Measurements from ENCODE around the gene CLCF1.
A peak's percentile ranks its signal among the peaks of the same experiment; 100 is the strongest.

CLCF1 gene

DNA sequence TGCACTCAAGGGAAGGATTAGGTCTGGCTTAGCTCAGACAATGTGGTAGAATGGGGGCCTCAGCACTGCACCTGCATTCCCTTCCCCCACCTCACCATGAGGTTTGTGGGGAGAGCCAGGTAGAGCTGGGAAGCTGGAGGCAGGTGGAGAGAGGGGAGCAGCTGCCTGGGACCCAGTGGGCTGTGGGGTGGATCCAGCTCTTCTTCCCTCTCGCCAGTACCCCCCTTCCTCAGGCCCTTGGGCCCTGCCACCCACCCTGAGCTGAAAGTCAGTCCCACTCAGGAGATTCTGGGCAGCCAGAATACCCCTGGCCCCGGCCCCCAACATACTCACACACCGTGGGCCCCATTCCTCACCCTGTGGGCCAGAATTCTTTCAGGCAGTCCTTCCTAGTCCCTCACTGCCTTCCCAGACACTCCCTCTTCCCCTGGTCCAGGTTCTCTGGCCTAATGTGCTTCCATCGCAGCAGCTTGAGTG, 17.0 kb downstream of the CLCF1 start:
- DNase-seq (ENCODE audit: low read depth), result no peak

DNA sequence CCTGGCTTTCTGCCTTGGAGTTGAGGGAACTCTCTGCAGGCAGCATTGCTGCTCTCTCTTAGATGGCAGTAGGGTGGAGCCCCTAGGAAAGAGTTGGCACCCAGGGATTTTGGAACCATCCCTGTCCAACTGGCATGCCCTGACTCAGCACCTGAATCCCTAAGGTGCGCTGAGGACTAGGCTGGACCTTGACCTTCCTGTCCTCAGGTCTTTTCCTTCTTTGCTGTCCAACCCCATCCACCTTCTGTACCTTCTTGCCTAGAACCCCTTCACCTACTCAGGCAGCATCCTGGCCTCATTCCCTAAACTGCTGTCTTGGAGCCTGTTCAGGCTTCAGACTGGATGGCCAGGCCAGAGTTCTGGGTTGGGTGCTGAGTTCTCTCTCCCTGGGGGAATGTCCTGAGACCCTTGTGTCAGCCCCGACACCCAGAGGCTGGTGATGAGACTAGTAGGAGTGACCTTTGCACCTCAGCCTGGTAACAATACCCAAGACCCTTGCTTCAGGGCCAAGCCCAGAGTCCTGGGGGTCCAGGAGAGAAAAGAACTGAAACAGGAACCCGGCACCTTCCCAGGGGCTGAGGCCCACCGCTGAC, 17.5 kb downstream of the CLCF1 start:
- no peak for DNase-seq (ENCODE audit: low read depth)

DNA sequence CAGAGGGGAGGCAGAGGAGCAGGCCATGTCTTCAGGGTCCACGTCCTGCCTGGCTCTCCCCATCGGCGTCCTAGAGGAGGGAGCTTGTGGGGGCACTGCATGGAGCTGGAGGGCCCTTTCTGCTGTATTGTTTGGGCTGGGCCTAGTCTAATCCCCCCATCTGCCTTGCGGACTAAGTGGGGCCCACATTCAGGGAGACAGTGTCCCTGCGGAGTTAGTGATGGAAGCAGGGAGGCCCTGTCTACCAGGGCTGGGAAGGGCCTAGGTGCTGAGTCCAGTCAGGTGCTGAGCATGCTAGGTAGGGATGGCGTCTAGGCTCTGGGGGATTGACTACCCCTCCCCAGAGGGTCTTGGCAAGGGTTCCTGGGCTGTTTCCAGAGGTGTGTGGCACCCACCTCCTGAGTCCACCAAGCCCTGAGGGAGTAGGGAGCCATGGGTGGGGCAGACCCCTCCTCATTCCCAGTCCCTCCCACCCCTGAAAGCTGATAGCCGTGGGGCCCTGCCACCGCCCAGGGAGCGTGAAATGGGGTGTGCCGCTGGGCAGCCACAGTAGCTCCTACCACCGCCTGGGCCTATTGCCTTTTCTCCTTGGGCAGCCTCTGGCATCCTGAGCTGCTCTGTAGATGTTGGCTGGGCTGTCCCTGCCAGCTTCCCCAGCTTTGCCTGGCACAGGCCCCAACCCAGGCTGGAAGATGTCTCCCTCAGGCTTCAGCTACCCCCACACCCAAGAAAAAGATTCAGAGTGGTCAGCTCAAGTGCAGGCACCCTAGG, 18.2 kb downstream of the CLCF1 start:
- no peak for DNase-seq (ENCODE audit: low read depth)

DNA sequence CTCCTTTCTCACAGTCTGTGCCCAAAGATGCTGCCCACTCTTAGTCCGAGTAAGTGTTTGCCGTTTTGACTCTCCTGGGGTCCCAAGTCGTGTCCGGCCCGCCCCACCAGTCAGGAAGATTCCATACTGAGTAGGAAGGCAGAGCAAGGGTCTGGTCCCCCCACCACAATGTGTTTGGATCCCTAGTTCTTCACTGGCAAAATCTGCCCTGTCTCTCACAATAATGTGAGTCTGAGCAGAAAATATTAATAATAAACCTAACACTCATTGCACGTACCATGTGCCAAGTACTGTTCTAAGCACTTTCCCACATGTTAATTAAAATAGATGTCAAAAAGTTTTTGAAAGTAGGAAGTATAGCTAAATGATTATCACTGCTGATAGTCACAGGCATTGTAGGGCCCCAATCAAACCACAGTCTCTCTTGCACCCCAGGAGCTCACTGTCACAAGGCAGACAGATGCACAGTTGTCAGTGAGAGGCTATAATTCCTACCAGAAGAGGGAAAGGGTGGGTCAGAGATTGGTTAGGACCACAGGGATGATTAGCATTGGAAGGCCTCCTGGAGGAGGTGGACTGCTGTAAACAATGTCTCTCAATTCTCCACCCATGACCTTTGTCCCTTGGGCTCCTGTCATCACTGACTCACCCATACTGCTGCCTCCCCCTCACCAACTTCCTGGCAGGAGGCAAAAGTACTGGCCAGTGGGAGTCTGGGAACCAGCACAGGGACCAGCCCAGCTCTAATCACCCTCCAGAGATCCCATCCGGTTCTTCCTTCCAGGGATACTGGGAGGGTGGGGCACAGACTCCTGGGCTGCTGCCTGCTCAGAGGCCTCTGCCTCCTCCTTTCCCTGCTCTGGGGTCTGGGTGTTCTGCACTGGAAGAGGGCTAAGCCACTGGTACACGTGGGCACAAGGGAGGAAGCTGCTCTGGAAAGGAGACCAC, 19.0 kb downstream of the CLCF1 start:
- DNase-seq (ENCODE audit: low read depth), result no peak

DNA sequence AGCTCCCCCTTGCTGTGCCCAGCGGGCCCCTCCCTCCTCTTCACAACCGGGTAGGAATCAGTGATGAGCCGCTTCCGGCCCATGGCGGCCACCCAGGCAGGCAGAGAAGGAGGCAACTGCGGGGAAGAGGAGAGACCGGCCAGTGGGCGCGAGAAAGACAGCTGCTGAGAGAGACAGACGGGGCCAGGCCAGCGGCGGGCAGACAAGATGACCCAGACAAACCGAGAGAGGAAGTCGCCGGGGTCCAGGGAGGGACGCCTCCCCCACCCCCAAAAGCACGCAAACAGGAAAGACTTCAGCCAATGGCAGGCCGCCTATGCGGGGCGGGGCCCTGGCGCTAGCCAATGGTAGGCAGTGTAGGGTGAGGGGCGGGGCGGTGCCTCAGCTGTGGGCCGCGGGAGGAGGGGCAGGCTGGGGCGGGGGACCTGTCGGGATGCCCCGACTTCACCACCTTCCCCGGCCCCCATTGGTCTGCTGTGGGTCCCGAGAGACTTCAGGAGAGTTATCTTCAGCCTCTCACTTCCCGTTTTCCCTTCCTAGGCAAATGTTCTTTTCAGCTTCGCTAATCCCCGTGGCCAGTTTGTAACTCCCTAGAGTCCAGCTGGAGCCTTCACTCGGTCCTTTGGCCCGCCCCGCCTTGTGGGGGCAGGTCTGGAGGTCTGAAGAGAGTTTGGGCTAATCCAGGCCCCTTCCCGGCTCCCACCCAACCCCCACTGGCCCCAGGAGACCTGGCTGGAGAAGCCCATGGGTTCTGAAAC, 19.9 kb downstream of the CLCF1 start, which contains the start of gene POLD4:
Gene POLD4 (minus strand): TSS at position 230 of the 758 bp plus-strand sequence. CDS start 147 bp downstream, at position 83.
- DNase-seq (ENCODE audit: low read depth), result peak; percentile 95

DNA sequence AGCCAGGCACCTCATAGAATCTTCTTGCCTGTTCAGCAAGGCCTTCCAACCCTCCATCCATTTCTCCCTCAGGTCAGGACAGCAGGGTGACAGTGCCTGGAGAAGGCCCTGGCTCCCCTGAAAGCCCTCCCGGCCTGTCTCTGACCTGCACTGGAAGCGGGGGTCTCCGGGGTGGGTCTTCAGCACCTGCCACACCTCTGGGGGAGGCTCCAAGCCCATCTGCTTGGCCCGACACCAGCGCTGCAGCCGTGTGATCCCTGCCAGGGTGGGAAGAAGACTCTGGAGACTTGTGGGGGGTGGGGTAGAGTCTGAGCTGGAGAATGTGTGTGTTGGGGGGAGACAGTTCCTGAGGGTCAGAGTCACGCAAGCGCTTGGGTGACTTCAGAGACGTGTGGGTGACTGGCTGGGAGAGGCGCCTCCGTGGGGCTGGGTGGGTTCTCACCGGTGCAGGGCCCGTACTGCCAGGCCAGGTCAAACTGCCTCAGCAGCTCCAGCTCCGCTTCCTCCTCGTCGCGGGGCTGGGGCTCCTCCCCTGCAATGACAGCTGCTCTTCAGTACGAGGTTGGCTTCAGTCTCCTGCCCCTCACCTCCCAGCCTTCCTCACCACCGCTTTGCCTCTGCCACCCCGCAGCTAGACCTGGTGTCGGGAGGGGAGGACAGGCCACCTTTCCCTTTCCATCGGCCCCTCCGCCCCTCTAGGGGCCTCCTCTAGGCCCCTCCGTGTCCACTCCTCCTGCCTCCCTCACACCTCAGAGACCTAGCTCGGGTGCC, 20.7 kb downstream of the CLCF1 start:
- no peak for DNase-seq (ENCODE audit: low read depth)

DNA sequence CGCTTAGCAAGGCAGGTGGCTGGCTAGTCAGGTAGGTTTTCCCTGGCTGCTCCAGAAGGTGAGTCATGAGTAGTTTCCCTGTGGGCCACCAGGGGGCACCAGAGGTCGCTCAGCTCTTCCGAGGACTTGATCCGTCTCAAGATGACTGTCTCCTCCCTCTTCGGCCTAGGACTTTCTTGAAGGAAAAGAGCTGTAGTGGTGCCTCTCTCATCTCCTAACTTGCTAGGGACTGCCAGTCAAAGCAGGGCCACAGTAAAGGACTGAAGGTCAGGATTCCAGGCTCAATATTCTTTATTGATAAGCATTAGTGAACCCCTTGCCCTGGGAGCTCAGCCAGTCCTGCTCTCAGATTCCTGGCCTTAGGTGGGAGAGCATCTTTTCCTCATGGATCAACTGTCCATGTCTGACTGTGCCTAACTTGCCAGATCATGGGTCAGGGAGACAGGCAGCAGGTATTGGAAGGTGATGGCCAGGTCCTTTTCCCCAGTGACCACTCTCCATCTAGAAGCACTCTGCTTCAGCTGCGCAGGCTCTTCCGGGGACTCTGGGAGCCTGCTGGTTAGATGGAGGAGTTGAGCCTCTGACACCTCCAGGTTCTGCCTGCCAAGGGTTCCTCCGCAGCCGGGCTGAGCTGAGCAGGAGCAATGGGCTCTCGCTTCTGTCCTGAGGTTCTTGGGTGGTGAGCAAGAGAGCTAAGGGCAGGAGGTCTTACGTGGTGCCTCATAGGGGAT, 22.0 kb downstream of the CLCF1 start:
- DNase-seq (ENCODE audit: low read depth), result peak; percentile 57

DNA sequence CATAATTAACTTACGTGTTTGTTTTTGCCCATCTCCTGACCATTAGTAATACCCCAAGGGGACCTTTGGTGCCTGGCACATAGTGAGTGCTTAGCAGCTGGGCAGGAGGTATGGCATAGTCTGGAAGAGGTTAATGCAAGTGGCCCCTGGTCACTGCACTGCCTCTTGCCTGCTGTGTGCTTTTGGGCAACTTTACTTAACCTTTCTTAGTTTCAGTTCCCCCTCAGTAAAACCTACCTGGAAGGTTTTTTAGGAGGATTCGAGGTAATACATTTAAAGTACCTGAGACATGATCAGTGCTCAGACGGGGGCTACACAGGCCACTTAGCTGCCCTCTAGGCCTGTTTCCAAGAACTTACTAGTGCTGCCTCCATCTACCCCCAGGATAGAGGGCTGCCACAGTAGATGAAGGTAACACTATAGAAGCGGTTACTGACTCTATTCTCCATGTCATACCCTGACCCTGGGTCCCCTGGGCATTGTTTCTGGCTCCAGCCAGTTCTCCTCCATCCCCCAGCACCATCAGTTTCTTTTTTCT, 23.4 kb downstream of the CLCF1 start:
- DNase-seq (ENCODE audit: low read depth), result no peak

DNA sequence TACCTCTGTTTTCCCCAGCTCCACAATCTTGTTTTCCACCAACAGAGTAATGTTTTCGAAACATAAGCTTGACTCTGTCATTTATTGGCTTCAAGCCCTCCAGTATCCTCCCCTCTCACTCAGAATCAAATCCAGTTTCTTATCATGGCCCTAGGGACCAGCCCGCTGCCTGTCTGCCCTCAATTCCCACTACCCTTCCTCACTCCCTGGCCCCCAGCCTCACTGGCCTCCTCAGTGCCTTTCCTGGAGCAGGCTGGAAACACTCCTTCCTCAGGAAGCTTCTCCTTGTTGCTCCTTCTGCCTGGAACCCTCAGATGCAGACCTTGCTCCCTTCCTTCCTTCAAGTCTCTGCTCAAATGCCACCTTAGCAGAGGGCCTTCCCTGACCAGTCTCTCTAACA, 23.9 kb downstream of the CLCF1 start:
- DNase-seq (ENCODE audit: low read depth), result no peak

DNA sequence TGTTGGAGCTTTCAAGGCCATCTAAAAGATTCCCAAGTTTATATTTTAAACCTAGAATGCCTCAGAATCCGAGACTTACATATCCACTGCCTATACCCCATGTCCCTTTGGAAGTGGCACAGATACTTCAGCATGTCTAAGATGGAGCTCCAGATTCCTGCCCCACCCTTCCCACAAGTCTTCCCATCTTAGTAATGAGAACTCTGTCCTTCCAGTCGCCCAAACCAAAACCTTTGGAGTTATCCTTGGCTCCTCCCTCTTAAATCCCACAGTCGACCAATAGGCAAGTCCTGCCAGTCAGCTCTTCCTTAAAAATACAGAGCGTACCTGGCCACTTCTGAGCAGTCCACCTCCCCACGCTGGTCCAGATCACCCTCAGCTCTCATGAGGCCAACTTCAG, 24.4 kb downstream of the CLCF1 start:
- DNase-seq (ENCODE audit: low read depth), result no peak

DNA sequence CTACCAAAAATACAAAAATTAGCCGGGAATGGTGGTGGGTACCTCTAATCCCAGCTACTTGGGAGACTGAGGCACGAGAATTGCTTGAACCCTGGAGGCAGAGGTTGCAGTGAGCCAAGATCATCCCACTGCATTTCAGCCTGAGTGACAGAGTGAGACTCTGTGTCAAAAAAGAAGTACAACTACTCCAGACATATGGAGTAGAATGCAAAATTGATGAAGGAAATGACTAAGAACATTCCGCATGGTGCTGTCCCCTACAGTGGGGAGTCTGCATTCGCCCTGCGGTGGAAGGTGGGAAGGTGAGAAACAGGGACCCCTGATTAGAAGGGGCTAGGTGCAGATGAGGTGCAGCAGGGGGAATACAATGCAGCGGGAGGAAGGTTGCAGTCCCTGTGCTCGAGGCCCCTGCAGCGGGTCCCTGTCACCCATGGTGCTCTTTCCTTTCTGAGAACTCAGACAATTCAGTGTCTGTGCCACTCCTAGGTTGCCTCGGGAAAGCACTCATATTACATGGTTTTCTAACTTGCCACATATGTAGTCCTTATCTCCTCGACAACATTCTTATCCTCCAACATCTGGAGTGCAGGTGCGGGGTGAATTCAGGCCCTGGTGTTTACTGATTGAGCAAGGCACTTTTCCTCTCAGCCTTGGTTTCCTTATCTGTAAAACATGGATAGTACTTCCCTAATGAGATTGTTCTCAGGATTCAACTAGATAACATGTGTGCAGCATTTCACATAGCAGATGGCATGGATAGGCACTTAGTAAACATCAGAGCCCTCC, 25.2 kb downstream of the CLCF1 start:
- DNase-seq (ENCODE audit: low read depth), result no peak

DNA sequence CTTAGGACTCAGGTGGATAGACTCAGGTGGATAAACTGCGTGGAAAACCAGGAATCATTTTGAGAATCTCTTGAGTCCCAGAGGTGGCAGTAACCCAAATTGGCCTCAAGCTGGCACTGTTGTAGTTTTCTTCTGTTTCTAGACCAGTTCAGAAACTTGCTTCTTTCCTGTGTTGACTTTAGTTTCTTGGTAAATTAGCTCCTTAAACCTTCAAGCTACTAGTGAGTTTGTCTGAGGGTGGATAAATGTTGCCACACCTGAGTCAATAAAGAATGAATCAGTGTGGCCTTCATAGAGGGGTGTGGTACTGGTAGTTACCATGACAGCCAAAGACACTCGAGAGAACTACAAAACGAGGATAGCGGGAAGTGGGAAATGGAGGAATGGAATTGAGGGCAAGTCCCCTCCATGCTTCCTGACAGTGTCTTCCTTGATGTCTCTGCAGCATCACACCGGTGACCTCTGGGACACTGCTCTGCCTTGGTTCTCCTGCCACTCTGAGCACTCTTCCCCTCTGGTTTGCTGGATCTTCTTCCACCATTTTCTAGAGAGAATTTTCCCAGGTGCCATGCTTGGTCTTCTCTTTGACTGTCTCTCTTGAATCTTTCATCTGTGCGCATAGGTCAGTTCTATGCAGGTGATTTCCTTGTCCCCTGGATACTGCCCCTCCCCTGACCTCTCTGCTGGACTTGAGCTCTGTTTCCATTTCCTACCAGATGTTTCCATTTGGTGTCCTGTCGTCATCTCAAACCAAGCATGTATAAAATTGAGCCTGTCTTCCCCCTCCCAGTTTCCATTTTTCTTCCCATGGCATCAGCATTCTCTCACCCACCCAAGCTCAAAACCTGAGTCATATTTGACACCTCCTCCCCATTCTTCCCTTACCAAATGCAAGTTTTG, 27.2 kb downstream of the CLCF1 start:
- no peak for DNase-seq (ENCODE audit: low read depth)

DNA sequence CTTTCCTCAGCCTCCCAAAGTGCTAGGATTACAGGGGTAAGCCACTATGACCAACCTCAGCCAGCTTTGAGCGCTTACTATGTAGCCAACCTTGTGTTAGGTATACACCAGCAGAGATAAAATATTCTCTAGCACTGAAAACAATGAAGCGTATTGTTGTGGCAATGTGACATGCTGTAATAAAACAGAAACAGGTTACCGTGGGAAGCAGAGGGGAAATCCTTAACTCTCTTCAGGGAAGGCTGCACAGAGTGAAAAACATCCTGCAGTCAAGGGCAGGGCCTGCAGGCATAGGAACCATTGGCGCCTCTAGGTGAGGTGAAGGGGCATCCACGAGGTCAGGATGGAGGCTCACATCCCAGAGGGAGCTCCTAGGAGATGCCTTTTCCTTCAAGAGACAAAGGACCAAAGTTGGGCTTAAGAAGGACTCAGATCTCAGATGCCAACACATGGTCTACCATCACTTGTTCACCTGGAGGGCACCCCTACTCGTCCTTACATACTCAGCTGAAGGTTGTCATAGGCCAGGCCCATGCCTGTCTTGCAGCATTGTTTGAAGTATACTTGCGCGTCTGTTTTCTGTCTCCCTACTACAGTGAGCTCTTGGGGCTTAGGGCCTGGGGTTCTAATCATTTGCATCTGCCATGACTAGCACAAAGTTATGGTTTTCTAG, 28.0 kb downstream of the CLCF1 start:
- no peak for DNase-seq (ENCODE audit: low read depth)

DNA sequence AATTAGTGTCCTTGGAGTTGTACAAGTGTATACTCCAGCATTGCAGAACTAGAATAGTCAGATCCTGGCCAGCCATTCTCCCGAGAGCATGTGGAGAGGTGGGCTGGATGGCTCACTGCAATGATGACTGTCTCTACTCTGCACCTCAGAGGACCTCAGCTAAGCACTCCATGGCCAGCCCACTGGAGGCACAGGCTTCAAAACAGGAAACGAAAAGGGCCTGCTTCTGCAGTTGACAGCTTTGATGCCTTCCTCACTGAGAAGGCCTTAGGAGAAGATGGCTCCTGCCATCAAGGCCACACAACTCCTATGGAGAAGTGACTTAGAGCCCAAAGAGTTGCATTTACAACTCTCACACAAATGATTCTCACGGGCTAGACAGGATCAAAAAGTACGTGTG, 29.1 kb downstream of the CLCF1 start:
- DNase-seq (ENCODE audit: low read depth), result no peak

DNA sequence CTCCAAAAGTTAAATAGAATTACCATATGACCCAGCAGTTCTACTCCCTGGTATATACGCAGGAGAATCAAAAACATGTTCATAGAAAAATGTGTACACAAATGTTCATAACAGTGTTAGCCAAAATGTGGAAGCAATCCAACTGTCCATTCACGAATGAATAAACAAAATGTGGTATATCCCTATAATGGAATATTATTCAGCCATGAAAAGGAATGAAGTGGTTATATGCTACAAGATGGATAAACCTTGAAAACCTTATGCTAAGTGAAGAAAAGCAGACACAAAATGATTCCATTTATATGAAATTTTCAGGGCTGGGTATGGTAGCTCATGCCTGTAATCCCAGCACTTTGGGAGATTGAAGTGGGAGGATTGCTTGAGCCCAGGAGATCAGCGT, 36.1 kb downstream of the CLCF1 start:
- DNase-seq (ENCODE audit: low read depth), result no peak

DNA sequence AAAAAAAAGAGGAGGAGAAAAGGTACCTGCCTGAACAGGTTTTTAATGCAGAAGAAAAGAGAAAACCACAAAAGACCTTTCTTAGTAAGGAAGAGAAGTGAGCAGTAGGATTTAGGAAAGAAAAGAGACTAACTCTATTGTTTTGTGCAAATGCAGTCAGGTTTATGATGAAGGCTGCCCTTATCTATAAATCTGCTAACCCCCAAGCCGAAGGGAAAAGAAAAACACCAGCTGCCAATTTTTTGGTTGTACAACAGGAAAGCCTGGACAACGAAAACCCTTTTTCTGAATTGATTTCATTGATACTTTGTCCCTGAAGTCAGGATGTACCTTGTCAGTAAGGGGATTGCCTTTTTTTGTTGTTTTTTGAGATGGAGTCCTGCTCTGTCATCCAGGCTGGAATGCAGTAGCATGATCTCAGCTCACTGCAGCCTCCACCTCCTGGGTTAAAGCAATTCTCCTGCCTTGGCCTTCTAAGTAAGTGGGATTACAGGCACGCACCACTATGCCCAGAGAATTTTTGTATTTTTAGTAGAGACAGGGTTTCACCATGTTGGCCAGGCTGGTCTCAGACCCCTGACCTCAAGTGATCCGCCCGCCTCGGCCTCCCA, 41.2 kb downstream of the CLCF1 start:
- no peak for DNase-seq (ENCODE audit: low read depth)

DNA sequence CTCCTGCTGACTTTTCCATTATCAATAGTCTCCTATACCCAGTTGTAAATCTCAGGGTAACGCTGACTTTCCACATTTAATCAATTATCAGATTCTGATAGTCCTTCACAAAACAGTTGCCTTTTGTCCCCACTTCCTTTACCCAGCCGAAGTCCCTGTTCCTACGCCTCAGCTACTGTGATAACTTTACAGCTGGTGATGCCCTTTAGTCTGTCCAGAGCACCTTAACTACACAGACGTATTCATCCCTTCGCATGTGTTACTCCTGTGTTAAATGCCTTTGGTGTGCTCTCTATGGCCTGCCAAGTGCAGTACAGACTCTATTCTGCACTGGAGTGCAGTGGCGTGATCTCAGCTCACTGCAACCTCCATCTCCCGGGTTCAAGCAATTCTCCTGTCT, 49.9 kb downstream of the CLCF1 start:
- DNase-seq (ENCODE audit: low read depth), result no peak

Data from activated T-cell treated with anti-CD3 and anti-CD28 coated beads for 48 hours (primary cell).